Activated CD4-positive, alpha-beta T cell treated with anti-CD3 and anti-CD28 coated beads, Interleukin-2, amount 10 ng/mL, durations not matched to agents 24 days and 14 days (primary cell): ENCODE results near the gene CELF4. TPM values are rescaled to one million over a fixed set of nuclear protein-coding genes. Genes with fewer than 3 reads are reported as not detected.

Source experiments
- DNase-seq: peaks from one replicate; pipeline ENCODE4 v3.0.0; 2022
- H3K27ac Mint-ChIP-seq: one replicate; pipeline ENCODE4 v1.8.0; 2022; ENCODE audit warnings: mild to moderate bottlenecking, mixed read lengths
- H3K27me3 Mint-ChIP-seq: one replicate; pipeline ENCODE4 v1.8.0; 2022; ENCODE audit warnings: mixed read lengths
- H3K36me3 Mint-ChIP-seq: one replicate; pipeline ENCODE4 v1.8.0; 2022; ENCODE audit warnings: low read depth, mild to moderate bottlenecking, mixed read lengths
- H3K4me1 Mint-ChIP-seq: one replicate; pipeline ENCODE4 v1.8.0; 2021; ENCODE audit warnings: mixed read lengths
- H3K4me3 Mint-ChIP-seq: one replicate; pipeline ENCODE4 v1.8.0; 2022; ENCODE audit warnings: mild to moderate bottlenecking, moderate library complexity, mixed read lengths
- H3K9me3 Mint-ChIP-seq: one replicate; pipeline ENCODE4 v1.8.0; 2021; ENCODE audit warnings: mixed read lengths
- intact Hi-C: fragments of 100-400 bp; cut with micrococcal nuclease; formaldehyde crosslinking; loops from one replicate; pipeline ENCODE4 v1.15.1; 2023
- total RNA-seq: library from RNA; stranded (reverse); gene quantifications from 2 replicates; pipeline ENCODE4 v1.2.3, GENCODE V29; 2022

The CELF4 gene
- total RNA-seq, 1 donor from 2014 or later, result not detected

GRCh38 chr18:37537868-37538525, 27.6 kb downstream of the CELF4 start:
- Mint-ChIP-seq H3K27ac (no peak overlapping the region), H3K4me3 (no peak overlapping the region), H3K36me3 (no peaks in the 10 kb centered on the region), H3K4me1 (no peaks in the 10 kb centered on the region), H3K9me3 (no peaks in the 10 kb centered on the region), H3K27me3 (peaks cover 8% of the 10 kb centered on the region)
- intact Hi-C loops, result loop anchor here (2.0 to 10.0 kb wide), 2 partner anchors 151 to 593 kb away; no protein-coding TSS in a partner anchor
- peak; percentile 83 for DNase-seq

DNA sequence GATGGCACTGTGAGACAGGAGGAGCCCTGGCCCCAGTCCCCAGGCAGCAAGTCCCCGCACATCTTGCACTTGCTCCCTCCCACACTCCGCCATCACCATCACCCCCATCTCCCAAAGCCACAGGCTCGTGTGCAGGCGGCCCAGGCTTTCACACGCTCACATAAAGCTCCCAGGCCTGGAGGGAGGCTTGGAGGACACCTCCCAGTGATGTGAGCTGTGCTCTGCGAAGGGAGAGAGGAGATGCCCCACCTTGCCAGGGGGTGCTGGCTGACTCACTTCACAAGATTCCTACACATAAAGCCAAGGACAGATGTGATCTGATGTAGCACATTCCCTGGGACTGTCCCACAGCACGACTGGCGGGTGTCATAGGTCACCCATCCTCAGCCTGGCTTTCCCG, 28.9 kb downstream of the CELF4 start:
- intact Hi-C loops, result loop anchor here (10.0 kb wide), 1 partner anchor 592 kb away; no protein-coding TSS in a partner anchor
- Mint-ChIP-seq H3K36me3 (no peaks in the 10 kb centered on the region), H3K27me3 (peaks cover 8% of the 10 kb centered on the region), H3K27ac (no peak overlapping the region), H3K4me1 (no peaks in the 10 kb centered on the region), H3K4me3 (no peak overlapping the region), H3K9me3 (no peaks in the 10 kb centered on the region)
- DNase-seq, result no peak

- H3K27me3 Mint-ChIP-seq, result peaks cover 6% of the 10 kb centered on the region
- H3K4me3 Mint-ChIP-seq, result no peak overlapping the region
- DNase-seq, result no peak
- H3K36me3 Mint-ChIP-seq, result no peaks in the 10 kb centered on the region
- no peaks in the 10 kb centered on the region for H3K4me1 Mint-ChIP-seq
- intact Hi-C loops, result loop anchor here (10.0 kb wide), 1 partner anchor 591 kb away; no protein-coding TSS in a partner anchor
- no peaks in the 10 kb centered on the region for H3K9me3 Mint-ChIP-seq
- H3K27ac Mint-ChIP-seq, result no peak overlapping the region
Observed at GRCh38 chr18:37535968-37536367, 29.6 kb downstream of the CELF4 start.

GRCh38 chr18:37534627-37535026, 31.0 kb downstream of the CELF4 start:
- Mint-ChIP-seq H3K27ac (no peak overlapping the region), H3K4me1 (no peaks in the 10 kb centered on the region), H3K9me3 (no peaks in the 10 kb centered on the region), H3K4me3 (no peak overlapping the region), H3K36me3 (no peaks in the 10 kb centered on the region), H3K27me3 (peaks cover 6% of the 10 kb centered on the region)
- intact Hi-C loops, result loop anchor here (10.0 kb wide), 1 partner anchor 590 kb away; no protein-coding TSS in a partner anchor
- DNase-seq, result no peak

DNA sequence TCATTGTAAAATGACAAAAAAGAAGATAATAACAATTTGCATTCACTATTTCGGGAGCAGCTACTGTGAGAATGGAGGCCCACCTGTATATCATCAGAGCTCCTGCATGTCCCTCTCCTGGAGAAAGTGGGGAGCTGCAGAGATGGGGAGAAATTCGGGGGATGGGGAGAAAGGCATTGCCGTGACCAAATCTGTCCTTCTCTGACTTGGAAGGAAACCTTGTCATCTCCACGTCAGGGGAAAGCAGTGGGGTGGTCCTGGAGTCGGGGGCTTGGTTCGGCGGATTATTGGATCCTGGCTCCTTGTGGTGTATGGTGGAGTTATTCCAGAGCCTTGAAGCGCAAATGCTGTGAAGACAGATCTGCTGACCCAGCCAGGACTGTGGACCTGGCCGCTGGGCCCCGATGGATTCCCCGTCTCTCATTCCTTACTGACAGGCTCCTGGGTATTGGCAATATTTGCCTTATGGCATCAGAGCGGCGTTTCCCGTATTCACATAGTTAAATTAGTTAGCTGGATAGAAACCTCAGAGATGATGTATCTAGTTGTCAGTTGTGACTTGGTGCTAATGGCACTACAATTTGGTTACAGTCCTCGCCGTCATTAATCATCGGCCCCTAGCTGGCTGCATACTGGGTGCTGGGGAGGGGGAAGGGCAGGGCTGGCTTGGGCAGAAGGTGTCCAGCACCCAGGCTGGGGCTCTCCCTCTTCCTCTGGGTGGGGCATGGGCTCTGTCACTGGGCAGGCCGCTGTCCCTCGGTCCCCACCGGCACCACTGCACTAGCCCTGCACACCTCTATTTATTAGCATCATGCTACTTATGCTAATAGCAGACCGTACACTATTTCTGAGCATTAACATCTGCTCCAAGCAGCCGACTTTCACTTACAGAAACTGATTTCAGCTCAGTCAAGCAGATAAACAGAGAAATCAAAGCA, 31.7 kb downstream of the CELF4 start:
- H3K4me1 Mint-ChIP-seq, result no peaks in the 10 kb centered on the region
- peaks cover 6% of the 10 kb centered on the region for H3K27me3 Mint-ChIP-seq
- intact Hi-C loops, result loop anchor here (10.0 kb wide), 1 partner anchor 589 kb away; no protein-coding TSS in a partner anchor
- no peak for DNase-seq
- H3K4me3 Mint-ChIP-seq, result no peak overlapping the region
- no peaks in the 10 kb centered on the region for H3K9me3 Mint-ChIP-seq
- H3K36me3 Mint-ChIP-seq, result no peaks in the 10 kb centered on the region
- no peak overlapping the region for H3K27ac Mint-ChIP-seq

DNA sequence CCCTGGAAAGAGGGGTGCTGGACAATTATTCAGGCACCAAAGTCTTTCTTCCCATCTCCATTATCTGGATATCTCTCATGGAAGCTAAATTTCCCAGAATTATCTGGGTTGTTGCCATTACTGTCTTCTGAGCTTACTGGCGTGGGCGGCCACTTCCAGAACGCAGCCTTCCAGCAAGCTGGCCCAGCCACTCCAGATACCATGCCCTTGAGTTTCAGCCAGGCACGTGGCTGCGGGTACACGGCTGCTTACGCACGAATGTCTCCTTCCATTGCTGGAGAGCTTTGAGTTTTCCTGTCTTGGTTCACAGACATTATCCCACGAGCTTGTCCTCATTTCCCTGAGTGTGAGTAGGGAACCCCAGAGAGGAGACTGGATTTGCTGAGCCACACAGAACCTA, 32.7 kb downstream of the CELF4 start:
- Mint-ChIP-seq H3K4me3 (no peak overlapping the region), H3K36me3 (no peaks in the 10 kb centered on the region), H3K4me1 (no peaks in the 10 kb centered on the region), H3K9me3 (no peaks in the 10 kb centered on the region), H3K27me3 (no peaks in the 10 kb centered on the region), H3K27ac (no peak overlapping the region)
- intact Hi-C loops, result loop anchor here (10.0 kb wide), 1 partner anchor 588 kb away; no protein-coding TSS in a partner anchor
- DNase-seq, result no peak

DNA sequence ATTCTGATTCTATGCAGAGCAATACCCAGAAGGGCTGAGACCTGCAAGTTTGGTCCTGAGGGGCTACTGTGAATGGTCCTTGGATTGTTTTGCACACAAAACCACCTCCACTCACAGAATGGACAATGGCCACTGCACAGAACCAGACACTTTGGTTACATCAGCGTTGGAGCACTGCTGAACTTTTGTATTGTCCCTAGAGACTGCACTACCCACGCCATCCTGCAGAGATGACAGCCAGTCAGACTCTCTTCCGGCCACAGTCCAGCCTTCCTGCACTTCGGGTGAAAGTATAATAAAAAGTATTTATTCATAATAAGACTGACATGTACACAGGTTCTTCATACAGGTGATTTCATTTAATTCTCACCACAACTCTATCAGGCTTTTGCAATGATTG, 35.7 kb downstream of the CELF4 start:
- intact Hi-C loops, result loop anchor here (10.0 kb wide), 1 partner anchor 585 kb away; no protein-coding TSS in a partner anchor
- H3K9me3 Mint-ChIP-seq, result no peaks in the 10 kb centered on the region
- no peak overlapping the region for H3K4me3 Mint-ChIP-seq
- peaks cover 22% of the 10 kb centered on the region for H3K27me3 Mint-ChIP-seq
- DNase-seq, result no peak
- H3K27ac Mint-ChIP-seq, result no peak overlapping the region
- no peaks in the 10 kb centered on the region for H3K4me1 Mint-ChIP-seq
- no peaks in the 10 kb centered on the region for H3K36me3 Mint-ChIP-seq

DNA sequence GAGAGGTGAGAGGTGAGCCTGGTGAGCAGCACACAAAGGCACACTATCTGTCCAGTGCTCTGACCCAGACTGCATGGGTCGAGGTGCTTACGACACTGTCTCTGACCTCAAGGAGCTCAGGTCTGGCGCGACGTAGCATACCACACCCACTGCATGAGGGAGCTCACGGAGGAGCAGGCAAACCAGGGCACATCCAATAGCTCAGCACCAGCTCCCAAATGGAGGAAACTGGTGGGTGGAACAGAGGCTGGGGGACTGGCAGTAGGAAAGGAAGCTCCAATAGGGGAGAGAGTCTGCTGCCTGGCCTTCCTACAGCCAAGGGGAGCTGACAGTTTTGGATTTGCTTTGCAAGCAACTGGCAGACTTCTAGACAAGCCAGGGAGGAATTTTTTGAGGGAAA, 36.3 kb downstream of the CELF4 start:
- no peaks in the 10 kb centered on the region for H3K4me1 Mint-ChIP-seq
- intact Hi-C loops, result no loop called here
- H3K4me3 Mint-ChIP-seq, result no peak overlapping the region
- H3K27me3 Mint-ChIP-seq, result peaks cover 24% of the 10 kb centered on the region
- no peaks in the 10 kb centered on the region for H3K9me3 Mint-ChIP-seq
- DNase-seq, result no peak
- no peaks in the 10 kb centered on the region for H3K36me3 Mint-ChIP-seq
- no peak overlapping the region for H3K27ac Mint-ChIP-seq

DNA sequence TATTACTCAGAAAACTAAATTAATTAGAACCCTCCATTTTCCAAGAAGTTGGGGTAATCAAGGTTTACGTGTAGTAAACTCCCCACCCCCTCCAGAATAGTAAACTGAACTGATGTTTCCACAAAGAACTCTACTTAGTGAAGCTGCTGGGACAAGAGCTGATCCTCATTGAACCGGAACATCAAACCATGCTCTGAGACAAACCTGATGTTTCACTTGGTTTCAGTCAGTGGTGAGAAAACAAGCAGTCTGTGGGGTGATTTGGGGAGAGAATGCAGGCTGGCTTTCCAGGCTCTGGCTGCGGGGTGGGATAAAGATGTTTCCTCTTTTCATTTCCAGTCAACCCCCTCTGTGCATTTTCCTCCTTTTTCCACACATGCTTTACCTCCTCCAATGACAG, 38.2 kb downstream of the CELF4 start:
- Mint-ChIP-seq H3K27me3 (peaks cover 35% of the 10 kb centered on the region), H3K27ac (no peak overlapping the region), H3K4me3 (no peak overlapping the region), H3K36me3 (no peaks in the 10 kb centered on the region), H3K4me1 (no peaks in the 10 kb centered on the region), H3K9me3 (no peaks in the 10 kb centered on the region)
- intact Hi-C loops, result no loop called here
- no peak for DNase-seq

DNA sequence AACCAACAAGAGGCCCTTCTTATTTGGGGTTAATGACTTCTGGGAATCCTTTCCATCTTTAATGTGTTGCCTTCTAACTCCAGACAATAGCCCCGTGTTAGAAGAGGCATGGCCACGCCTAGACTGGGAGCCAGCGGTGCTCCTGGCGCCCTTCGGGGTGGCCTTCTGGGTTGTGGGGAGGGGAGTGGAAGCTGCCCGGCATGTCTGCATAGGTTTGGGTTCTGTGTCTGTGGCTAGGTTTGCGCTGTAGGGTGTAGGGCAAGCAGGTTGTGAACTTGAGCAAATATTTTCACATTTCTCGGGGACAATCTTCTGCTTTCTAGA, 40.4 kb downstream of the CELF4 start:
- no peaks in the 10 kb centered on the region for H3K9me3 Mint-ChIP-seq
- no peaks in the 10 kb centered on the region for H3K36me3 Mint-ChIP-seq
- H3K27ac Mint-ChIP-seq, result no peak overlapping the region
- peaks cover 39% of the 10 kb centered on the region for H3K27me3 Mint-ChIP-seq
- no peak overlapping the region for H3K4me3 Mint-ChIP-seq
- no peak for DNase-seq
- intact Hi-C loops, result no loop called here
- no peaks in the 10 kb centered on the region for H3K4me1 Mint-ChIP-seq

DNA sequence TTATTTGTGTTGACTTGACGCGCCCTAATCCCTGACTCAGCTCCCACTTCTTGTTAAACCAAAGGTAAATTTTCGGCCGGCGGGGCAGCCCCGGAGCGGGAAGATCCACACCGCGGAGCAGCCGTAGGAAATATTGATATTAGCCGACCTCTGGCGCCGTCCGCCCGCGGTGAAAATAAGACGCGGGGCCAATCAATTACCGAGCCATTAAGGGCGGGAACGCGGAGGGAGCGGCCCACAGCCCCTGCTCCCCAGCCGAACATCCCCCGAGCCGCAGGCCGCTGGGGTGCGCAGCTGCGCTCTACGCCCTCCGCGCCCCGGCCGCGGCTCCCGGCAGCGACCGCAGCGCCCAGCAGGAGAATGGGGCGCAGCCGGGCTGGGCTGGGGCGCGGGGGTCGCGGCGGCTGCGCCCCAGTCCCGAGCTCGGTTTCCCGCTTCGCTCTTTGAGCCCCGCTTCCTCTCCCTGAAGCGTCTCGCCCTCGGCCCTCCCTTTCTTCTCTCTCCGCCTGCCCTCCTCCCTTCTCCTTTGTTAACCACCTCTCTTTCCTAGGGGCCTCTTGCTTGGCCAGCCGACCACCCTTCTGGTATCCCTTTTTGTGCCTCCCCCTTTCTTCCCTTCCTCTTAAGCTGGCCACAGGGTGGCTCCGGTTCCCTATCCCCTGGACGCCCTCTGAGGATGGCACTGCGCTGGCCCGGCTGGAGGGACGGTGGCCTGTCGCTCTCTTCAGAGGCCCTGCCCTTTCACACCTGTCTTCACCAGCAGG, 40.9 kb downstream of the CELF4 start:
- no peak for DNase-seq
- H3K27ac Mint-ChIP-seq, result no peak overlapping the region
- no peaks in the 10 kb centered on the region for H3K9me3 Mint-ChIP-seq
- intact Hi-C loops, result no loop called here
- no peaks in the 10 kb centered on the region for H3K4me1 Mint-ChIP-seq
- H3K4me3 Mint-ChIP-seq, result no peak overlapping the region
- H3K27me3 Mint-ChIP-seq, result peaks cover 39% of the 10 kb centered on the region
- H3K36me3 Mint-ChIP-seq, result no peaks in the 10 kb centered on the region

- Mint-ChIP-seq H3K4me3 (no peak overlapping the region), H3K36me3 (no peaks in the 10 kb centered on the region), H3K9me3 (no peaks in the 10 kb centered on the region), H3K27me3 (peaks cover 39% of the 10 kb centered on the region), H3K4me1 (no peaks in the 10 kb centered on the region), H3K27ac (no peak overlapping the region)
- DNase-seq, result no peak
- intact Hi-C loops, result no loop called here
Observed at GRCh38 chr18:37524139-37524497, 41.5 kb downstream of the CELF4 start.

- Mint-ChIP-seq H3K27ac (no peak overlapping the region), H3K36me3 (no peaks in the 10 kb centered on the region), H3K9me3 (no peaks in the 10 kb centered on the region), H3K4me3 (no peak overlapping the region), H3K4me1 (no peaks in the 10 kb centered on the region), H3K27me3 (peaks cover 34% of the 10 kb centered on the region)
- DNase-seq, result no peak
- intact Hi-C loops, result no loop called here
Observed at GRCh38 chr18:37521510-37522465, 43.8 kb downstream of the CELF4 start.
